IMR-90 (cell line): ENCODE measurements around the gene ANO7. TPM values are rescaled to one million over a fixed set of nuclear protein-coding genes. Genes with fewer than 3 reads are reported as not detected.

Source experiments
- ATAC-seq: fragments of 200-7000 bp; cut with Tn5 transposase; 2 replicates; pipeline ENCODE4 v1.9.1; 2020; ENCODE audit warnings: low read depth, mild to moderate bottlenecking, moderate library complexity
- BruUV-seq: library from RNA; stranded (reverse); fragments of 400-500 nt; replicated peaks from 2 replicates; lab custom pipeline; 2021; lab: Mats Ljungman, UMichigan
- CTCF ChIA-PET: fragments of 300-600 bp; formaldehyde crosslinking; extraction: SDS; loops from one replicate; lab custom pipeline; 2021; ENCODE audit warnings: antibody characterized with exemption; lab: Yijun Ruan, JAX
- POLR2A ChIA-PET: fragments of 300-600 bp; sonication (Branson Sonifier 250); formaldehyde crosslinking; loops from one replicate; lab custom pipeline; 2022; ENCODE audit warnings: antibody characterized with exemption; ENCODE audit not compliant: unreplicated experiment; lab: Charles Lee
- DNase-seq: peaks from one replicate; pipeline ENCODE4 v3.0.0; 2013
- H2AFZ ChIP-seq: replicated peaks from 2 replicates; pipeline ENCODE3; 2013; ENCODE audit warnings: low read length, mild to moderate bottlenecking; ENCODE audit not compliant: poor library complexity
- H2AK5ac ChIP-seq: 2 replicates; pipeline ENCODE4 v1.6.1; 2013; ENCODE audit warnings: low read depth, low read length, inconsistent platforms
- H2AK9ac ChIP-seq: replicated peaks from 2 replicates; pipeline ENCODE3; 2013; ENCODE audit warnings: mild to moderate bottlenecking, low read depth, low read length, moderate library complexity; ENCODE audit not compliant: poor library complexity
- H2BK120ac ChIP-seq: 2 replicates; pipeline ENCODE4 v1.6.1; 2013; ENCODE audit warnings: low read depth, low read length, inconsistent platforms
- H2BK15ac ChIP-seq: 3 replicates; pipeline ENCODE4 v1.6.1; 2013; ENCODE audit warnings: low read depth, low read length, inconsistent platforms
- H2BK20ac ChIP-seq: 2 replicates; pipeline ENCODE4 v1.6.1; 2013; ENCODE audit warnings: low read depth, mild to moderate bottlenecking, inconsistent platforms, low read length, moderate library complexity
- H2BK5ac ChIP-seq: 2 replicates; pipeline ENCODE4 v1.6.1; 2013; ENCODE audit warnings: mild to moderate bottlenecking, low read depth, low read length, inconsistent platforms; ENCODE audit not compliant: poor library complexity, severe bottlenecking
- H3K14ac ChIP-seq: replicated peaks from 2 replicates; pipeline ENCODE4 v1.6.1; 2013; ENCODE audit warnings: low read depth, low read length, inconsistent platforms
- H3K18ac ChIP-seq: 2 replicates; pipeline ENCODE4 v1.6.1; 2013; ENCODE audit warnings: low read depth, low read length, control low read depth
- H3K23ac ChIP-seq: 2 replicates; pipeline ENCODE4 v1.6.1; 2013; ENCODE audit warnings: low read depth, low read length, inconsistent platforms
- H3K27ac ChIP-seq: 2 replicates; pipeline ENCODE4 v1.5.1; 2013; ENCODE audit warnings: mild to moderate bottlenecking, control low read depth, low read length; ENCODE audit not compliant: insufficient read depth
- H3K27me3 ChIP-seq: 2 replicates; pipeline ENCODE4 v1.6.1; 2013; ENCODE audit warnings: low read length; ENCODE audit not compliant: control insufficient read depth, insufficient read depth
- H3K36me3 ChIP-seq: 2 replicates; pipeline ENCODE4 v1.6.1; 2013; ENCODE audit warnings: low read length, mixed read lengths; ENCODE audit not compliant: control insufficient read depth, insufficient read depth
- H3K4ac ChIP-seq: 2 replicates; pipeline ENCODE4 v1.6.1; 2013; ENCODE audit warnings: low read depth, low read length, inconsistent platforms
- H3K4me1 ChIP-seq: 2 replicates; pipeline ENCODE4 v1.6.1; 2013; ENCODE audit warnings: low read length, mixed read lengths; ENCODE audit not compliant: control insufficient read depth, insufficient read depth
- H3K4me2 ChIP-seq: 2 replicates; pipeline ENCODE4 v1.6.1; 2013; ENCODE audit warnings: low read depth, mild to moderate bottlenecking, control low read depth, low read length, moderate library complexity
- H3K4me3 ChIP-seq: 2 replicates; pipeline ENCODE4 v1.5.1; 2013; ENCODE audit warnings: low read depth, mild to moderate bottlenecking, control low read depth, low read length, moderate library complexity; ENCODE audit not compliant: insufficient read depth
- H3K56ac ChIP-seq: 2 replicates; pipeline ENCODE4 v1.6.1; 2013; ENCODE audit warnings: low read length, inconsistent platforms; ENCODE audit not compliant: insufficient read depth; ENCODE audit errors: extremely low read depth
- H3K79me1 ChIP-seq, 2 experiments: 2 replicates each; pipeline ENCODE4 v1.6.1; 2013; ENCODE audit warnings: low read length in 2 of 2, inconsistent platforms in 1 of 2, low read depth in 1 of 2
- H3K9ac ChIP-seq: 2 replicates; pipeline ENCODE4 v1.6.1; 2013; ENCODE audit warnings: low read depth, low read length, control low read depth
- H3K9me1 ChIP-seq: 2 replicates; pipeline ENCODE4 v1.6.1; 2013; ENCODE audit warnings: low read length, inconsistent platforms; ENCODE audit not compliant: insufficient read depth
- H3K9me3 ChIP-seq: 2 replicates; pipeline ENCODE4 v1.6.1; 2013; ENCODE audit warnings: low read length; ENCODE audit not compliant: control insufficient read depth, insufficient read depth
- H4K20me1 ChIP-seq: 2 replicates; pipeline ENCODE4 v1.6.1; 2013; ENCODE audit warnings: low read length, inconsistent platforms; ENCODE audit not compliant: insufficient read depth
- H4K5ac ChIP-seq: 2 replicates; pipeline ENCODE4 v1.6.1; 2013; ENCODE audit warnings: mild to moderate bottlenecking, low read depth, low read length, control low read depth
- H4K8ac ChIP-seq, 2 experiments: 2 replicates each; pipeline ENCODE4 v1.6.1; 2013; ENCODE audit warnings: low read depth in 2 of 2, low read length in 2 of 2, control low read depth in 1 of 2, inconsistent platforms in 1 of 2
- H4K91ac ChIP-seq: 2 replicates; pipeline ENCODE4 v1.6.1; 2013; ENCODE audit warnings: low read depth, low read length, inconsistent platforms; ENCODE audit not compliant: insufficient read depth
- CHD1 ChIP-seq: IDR thresholded peaks from 2 replicates; pipeline ENCODE4 v1.6.1; 2012; ENCODE audit warnings: low read depth, low read length, improper control_type of control experiment
- MAFK ChIP-seq: IDR thresholded peaks from 2 replicates; pipeline ENCODE4 v1.6.1; 2012; ENCODE audit warnings: low read depth, low read length, improper control_type of control experiment
- MAZ ChIP-seq: IDR thresholded peaks from 2 replicates; pipeline ENCODE4 v1.6.1; 2012; ENCODE audit warnings: low read depth, mild to moderate bottlenecking, low read length, improper control_type of control experiment, moderate library complexity, borderline replicate concordance
- MXI1 ChIP-seq: IDR thresholded peaks from 2 replicates; pipeline ENCODE4 v1.6.1; 2012; ENCODE audit warnings: low read depth, mild to moderate bottlenecking, low read length, moderate library complexity, borderline replicate concordance
- NFE2L2 ChIP-seq: fragments of 150-350 bp; IDR thresholded peaks from 2 replicates; pipeline ENCODE4 v1.6.1; 2016; ENCODE audit warnings: low read depth, mild to moderate bottlenecking, low read length
- POLR2A ChIP-seq: IDR thresholded peaks from 2 replicates; pipeline ENCODE4 v1.6.1; 2012; ENCODE audit warnings: mild to moderate bottlenecking, low read depth, low read length
- RAD21 ChIP-seq: IDR thresholded peaks from 2 replicates; pipeline ENCODE4 v1.6.1; 2012; ENCODE audit warnings: low read length, improper control_type of control experiment
- RCOR1 ChIP-seq: IDR thresholded peaks from 2 replicates; pipeline ENCODE4 v1.6.1; 2012; ENCODE audit warnings: mild to moderate bottlenecking, low read length, improper control_type of control experiment; ENCODE audit not compliant: insufficient replicate concordance
- RFX5 ChIP-seq: IDR thresholded peaks from 2 replicates; pipeline ENCODE4 v1.8.0; 2012; ENCODE audit warnings: low read depth, mild to moderate bottlenecking, low read length, moderate library complexity
- SMC3 ChIP-seq: fragments of 150-350 bp; IDR thresholded peaks from 2 replicates; pipeline ENCODE4 v1.6.1; 2016; ENCODE audit warnings: low read depth, mild to moderate bottlenecking, antibody characterized with exemption, low read length, moderate library complexity
- WGBS, 2 experiments: methylation state at CpG; one replicate each; pipeline versions ENCODE4 v1.1.5 to v1.1.7; 2013; ENCODE audit warnings: missing lambda C conversion rate in 2 of 2; ENCODE audit not compliant: insufficient read length in 1 of 2; ENCODE audit errors: extremely low coverage in 2 of 2; 5-methylcytosine and 5-hydroxymethylcytosine counted together
- dilution Hi-C: fragments of 300-500 bp; cut with HindIII; formaldehyde crosslinking; loops from one replicate; pipeline ENCODE4 v1.14.3; 2018; ENCODE audit warnings: low sequenced_read_pairs; ENCODE audit not compliant: unreplicated experiment
- in situ Hi-C: fragments of 300-500 bp; cut with MboI; formaldehyde crosslinking; loops from 3 replicates; pipeline ENCODE4 v1.14.3; 2019; ENCODE audit warnings: low sequenced_read_pairs, inconsistent platforms, mixed read lengths
- intact Hi-C: fragments of 100-400 bp; cut with micrococcal nuclease; formaldehyde crosslinking; loops from 2 replicates; pipeline ENCODE4 v1.10.0; 2022
- polyA plus RNA-seq, 3 experiments: library from polyadenylated mRNA; depleted of rRNA; stranded (reverse); fragments of >200 nt; gene quantifications; 2 replicates each; pipeline ENCODE4 v1.2.3, GENCODE V29; 2012; ENCODE audit warnings: low replicate concordance in 1 of 3
- total RNA-seq: library from RNA; depleted of rRNA; stranded (reverse); fragments of >200 nt; gene quantifications from 2 replicates; pipeline ENCODE4 v1.2.3, GENCODE V29; 2012
- TF ChIP-seq, protein P1 (sequence below): fragments of 150-350 bp; IDR thresholded peaks from 2 replicates; pipeline ENCODE4 v1.6.1; 2016; ENCODE audit warnings: low read depth, mild to moderate bottlenecking, low read length, moderate library complexity, borderline replicate concordance
- TF ChIP-seq, protein P2 (sequence below): conservative IDR thresholded peaks from 2 replicates; pipeline ENCODE4 v1.5.1; 2012; ENCODE audit warnings: mild to moderate bottlenecking, low read depth, low read length, improper control_type of control experiment

The ANO7 gene
- total and polyA plus RNA-seq, 2 of the 4 experiments (the other 2 are of a cell fraction) = 0.36 to 3.4 TPM

DNA sequence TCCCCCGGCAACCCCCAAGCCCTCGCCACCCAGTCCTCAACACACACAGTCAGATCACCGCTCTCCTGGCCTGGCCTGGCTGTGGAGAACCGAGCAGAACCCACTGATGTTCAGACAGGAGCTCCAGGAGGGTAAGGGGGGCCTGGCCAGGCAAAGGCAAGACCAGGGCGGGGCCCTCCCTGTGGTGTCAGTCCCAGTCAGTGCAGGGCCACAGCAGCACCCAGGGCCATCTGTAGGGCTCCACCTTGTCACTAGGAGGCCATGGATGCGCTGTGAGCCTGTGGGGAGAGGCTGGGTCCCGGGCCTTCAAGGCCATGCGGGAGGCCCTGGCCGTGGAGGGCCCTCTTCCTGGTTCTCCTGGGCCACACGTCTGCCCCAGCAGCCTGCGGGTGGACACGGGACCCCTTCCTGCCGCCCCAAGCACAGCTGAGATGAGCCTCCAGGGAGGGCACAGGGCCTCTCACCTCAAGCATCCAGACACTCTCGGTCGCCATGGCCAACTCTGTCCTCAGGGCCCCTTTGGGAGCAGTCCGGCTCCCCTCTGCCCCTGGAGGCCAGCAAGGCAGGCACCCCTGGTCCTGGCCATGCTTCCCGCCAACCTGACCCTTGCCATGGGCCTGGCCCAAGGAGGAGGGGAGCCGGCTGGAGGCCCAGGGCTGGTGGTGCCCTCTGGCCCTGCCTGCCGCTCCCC, 2.0 kb downstream of the ANO7 start:
- H2BK20ac ChIP-seq = no peak overlapping the region
- H2AFZ ChIP-seq = no peak overlapping the region
- H3K9ac ChIP-seq = no peak overlapping the region
- no peak overlapping the region for H4K5ac ChIP-seq
- H3K14ac ChIP-seq = no peak overlapping the region
- intact Hi-C loops = no loop called here
- no peak overlapping the region for H2BK120ac ChIP-seq
- H2AK5ac ChIP-seq = no peak overlapping the region
- peaks cover 15% of the 10 kb centered on the region for H3K27me3 ChIP-seq
- ChIA-PET POLR2A (no interaction called here), CTCF (no interaction called here)
- TF ChIP-seq RCOR1 (no peak), POLR2A (no peak), MAZ (no peak), SMC3 (no peak), CHD1 (no peak), NFE2L2 (no peak), RAD21 (no peak), MXI1 (no peak), MAFK (no peak), RFX5 (no peak)
- TF ChIP-seq, protein P1, sequence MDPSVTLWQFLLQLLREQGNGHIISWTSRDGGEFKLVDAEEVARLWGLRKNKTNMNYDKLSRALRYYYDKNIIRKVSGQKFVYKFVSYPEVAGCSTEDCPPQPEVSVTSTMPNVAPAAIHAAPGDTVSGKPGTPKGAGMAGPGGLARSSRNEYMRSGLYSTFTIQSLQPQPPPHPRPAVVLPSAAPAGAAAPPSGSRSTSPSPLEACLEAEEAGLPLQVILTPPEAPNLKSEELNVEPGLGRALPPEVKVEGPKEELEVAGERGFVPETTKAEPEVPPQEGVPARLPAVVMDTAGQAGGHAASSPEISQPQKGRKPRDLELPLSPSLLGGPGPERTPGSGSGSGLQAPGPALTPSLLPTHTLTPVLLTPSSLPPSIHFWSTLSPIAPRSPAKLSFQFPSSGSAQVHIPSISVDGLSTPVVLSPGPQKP = no peak
- TF ChIP-seq, protein P2, sequence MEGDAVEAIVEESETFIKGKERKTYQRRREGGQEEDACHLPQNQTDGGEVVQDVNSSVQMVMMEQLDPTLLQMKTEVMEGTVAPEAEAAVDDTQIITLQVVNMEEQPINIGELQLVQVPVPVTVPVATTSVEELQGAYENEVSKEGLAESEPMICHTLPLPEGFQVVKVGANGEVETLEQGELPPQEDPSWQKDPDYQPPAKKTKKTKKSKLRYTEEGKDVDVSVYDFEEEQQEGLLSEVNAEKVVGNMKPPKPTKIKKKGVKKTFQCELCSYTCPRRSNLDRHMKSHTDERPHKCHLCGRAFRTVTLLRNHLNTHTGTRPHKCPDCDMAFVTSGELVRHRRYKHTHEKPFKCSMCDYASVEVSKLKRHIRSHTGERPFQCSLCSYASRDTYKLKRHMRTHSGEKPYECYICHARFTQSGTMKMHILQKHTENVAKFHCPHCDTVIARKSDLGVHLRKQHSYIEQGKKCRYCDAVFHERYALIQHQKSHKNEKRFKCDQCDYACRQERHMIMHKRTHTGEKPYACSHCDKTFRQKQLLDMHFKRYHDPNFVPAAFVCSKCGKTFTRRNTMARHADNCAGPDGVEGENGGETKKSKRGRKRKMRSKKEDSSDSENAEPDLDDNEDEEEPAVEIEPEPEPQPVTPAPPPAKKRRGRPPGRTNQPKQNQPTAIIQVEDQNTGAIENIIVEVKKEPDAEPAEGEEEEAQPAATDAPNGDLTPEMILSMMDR = no peak
- no peak overlapping the region for H3K27ac ChIP-seq
- no peak overlapping the region for H4K8ac ChIP-seq
- H2BK5ac ChIP-seq = no peak overlapping the region
- no peak overlapping the region for H3K23ac ChIP-seq
- no peaks in the 10 kb centered on the region for H3K79me1 ChIP-seq
- in situ Hi-C loops = no loop called here
- no peaks in the 10 kb centered on the region for H3K4me1 ChIP-seq
- H2BK15ac ChIP-seq = no peak overlapping the region
- H4K91ac ChIP-seq = no peak overlapping the region
- H3K9me1 ChIP-seq = no peaks in the 10 kb centered on the region
- H2AK9ac ChIP-seq = no peak overlapping the region
- H3K56ac ChIP-seq = no peak overlapping the region
- no peaks in the 10 kb centered on the region for H3K9me3 ChIP-seq
- BruUV-seq = no TSS peak
- dilution Hi-C loops = no loop called here
- H4K20me1 ChIP-seq = no peaks in the 10 kb centered on the region; the same call in 1 of the 2 replicates
- DNase-seq (no peak), ATAC-seq (no peak)
- no peak overlapping the region for H3K18ac ChIP-seq
- no peak overlapping the region for H3K4ac ChIP-seq
- WGBS, 2 experiments = 76% methylated on average over 9 of the region's 19 CpGs; no CpG with 5 or more reads in 1 of the 2 experiments
- no peak overlapping the region for H3K4me3 ChIP-seq
- H3K4me2 ChIP-seq = no peak overlapping the region
- no peaks in the 10 kb centered on the region for H3K36me3 ChIP-seq
